AG10803 (cell line): ENCODE data around the gene DUSP7.

Source experiments
- DNase-seq: peaks from one replicate; pipeline ENCODE4 v3.0.0; 2010; ENCODE audit warnings: low read depth
- H3K4me3 ChIP-seq: 2 replicates; pipeline ENCODE4 v1.5.1; 2011; ENCODE audit warnings: mild to moderate bottlenecking, low read length, control low read depth
- CTCF ChIP-seq: conservative IDR thresholded peaks from 2 replicates; pipeline ENCODE4 v1.5.1; 2011; ENCODE audit warnings: mild to moderate bottlenecking, low read length, control low read depth, inconsistent platforms

DUSP7 gene

GRCh38 chr3:52094571-52095485 is 38.5 kb upstream of the DUSP7 start:
- no peak for TF ChIP-seq CTCF
- DNase-seq: no peak
- no peak overlapping the region for H3K4me3 ChIP-seq

- TF ChIP-seq CTCF: 0 out of 2 replicates have a peak, but pooled peaks have one; percentile 0
- H3K4me3 ChIP-seq: no peak overlapping the region
- DNase-seq: peak; percentile 64
Observed at GRCh38 chr3:52093756-52094545, 37.6 kb upstream of the DUSP7 start.

GRCh38 chr3:52092891-52093290 is 36.5 kb upstream of the DUSP7 start:
- H3K4me3 ChIP-seq: no peak overlapping the region
- DNase-seq: no peak
- TF ChIP-seq CTCF: no peak

- no peak for TF ChIP-seq CTCF
- no peak overlapping the region for H3K4me3 ChIP-seq
- no peak for DNase-seq
Observed at GRCh38 chr3:52092271-52092660, 35.9 kb upstream of the DUSP7 start.

GRCh38 chr3:52091586-52092270 is 35.4 kb upstream of the DUSP7 start:
- peak; percentile 69 for DNase-seq
- TF ChIP-seq CTCF: no peak

GRCh38 chr3:52090933-52091468 is 34.6 kb upstream of the DUSP7 start:
- H3K4me3 ChIP-seq: no peak overlapping the region
- no peak for DNase-seq
- no peak for TF ChIP-seq CTCF

More at GRCh38 chr3:52091586-52092270, 35.4 kb upstream of the DUSP7 start:
- no peak overlapping the region for H3K4me3 ChIP-seq
